Activated CD8-positive, alpha-beta T cell treated with anti-CD3 and anti-CD28 coated beads for 36 hours (primary cell): Measurements from ENCODE around the gene IMPG2. TPM values are rescaled to one million over a fixed set of nuclear protein-coding genes. Genes with fewer than 3 reads are reported as not detected.

Experiments used
- ATAC-seq: fragments of 200-7000 bp; cut with Tn5 transposase; one replicate; pipeline ENCODE4 v1.10.0; 2021; ENCODE audit warnings: mild to moderate bottlenecking, moderate library complexity
- CTCF ChIA-PET: fragments of 350-600 bp; sonication (Branson Sonifier 250); formaldehyde crosslinking; loops from one replicate; lab custom pipeline; 2021; ENCODE audit warnings: antibody characterized with exemption; lab: Charles Lee
- POLR2A ChIA-PET: fragments of 350-600 bp; sonication (Branson Sonifier 250); formaldehyde crosslinking; loops from one replicate; lab custom pipeline; 2021; ENCODE audit warnings: antibody characterized with exemption; lab: Charles Lee
- DNase-seq: peaks from one replicate; pipeline ENCODE4 v3.0.0-alpha.2; 2020
- H3K27ac Mint-ChIP-seq: one replicate; pipeline ENCODE4 v1.8.0; 2021; ENCODE audit warnings: mild to moderate bottlenecking, mixed read lengths
- H3K27me3 Mint-ChIP-seq: one replicate; pipeline ENCODE4 v1.8.0; 2021; ENCODE audit warnings: mixed read lengths
- H3K36me3 Mint-ChIP-seq: one replicate; pipeline ENCODE4 v1.8.0; 2021; ENCODE audit warnings: low read depth, mixed read lengths
- H3K4me1 Mint-ChIP-seq: one replicate; pipeline ENCODE4 v1.8.0; 2021; ENCODE audit warnings: low read depth, mixed read lengths
- H3K4me3 Mint-ChIP-seq: one replicate; pipeline ENCODE4 v1.8.0; 2021; ENCODE audit warnings: mild to moderate bottlenecking, moderate library complexity, mixed read lengths
- H3K9me3 Mint-ChIP-seq: one replicate; pipeline ENCODE4 v1.8.0; 2021; ENCODE audit warnings: mixed read lengths
- CTCF ChIP-seq: fragments of 200-600 bp; IDR thresholded peaks from one replicate; pipeline ENCODE4 v1.8.0; 2022; ENCODE audit warnings: antibody characterized with exemption, mild to moderate bottlenecking
- intact Hi-C: fragments of 100-400 bp; cut with micrococcal nuclease; formaldehyde crosslinking; loops from one replicate; pipeline ENCODE4 v1.10.0; 2022
- total RNA-seq, 2 experiments: library from RNA; stranded (reverse); gene quantifications; one replicate each; pipeline ENCODE4 v1.2.3, GENCODE V29; 2021

The IMPG2 gene
- total RNA-seq, 2 experiments from 2014 or later, result 0.13 to 0.14 TPM

- ATAC-seq, result no peak
- peaks cover 16% of the 10 kb centered on the region for H3K9me3 Mint-ChIP-seq
- H3K4me3 Mint-ChIP-seq, result no peak overlapping the region
- H3K27me3 Mint-ChIP-seq, result no peaks in the 10 kb centered on the region
- H3K4me1 Mint-ChIP-seq, result no peaks in the 10 kb centered on the region
- no peak overlapping the region for H3K27ac Mint-ChIP-seq
- no peaks in the 10 kb centered on the region for H3K36me3 Mint-ChIP-seq
- POLR2A ChIA-PET, result no interaction called here
- no peak for DNase-seq
- no peak for TF ChIP-seq CTCF
- intact Hi-C loops, result no loop called here
- CTCF ChIA-PET, result no interaction called here
Observed at GRCh38 chr3:101292027-101292426, 28.3 kb downstream of the IMPG2 start.

- no peaks in the 10 kb centered on the region for H3K27me3 Mint-ChIP-seq
- H3K4me1 Mint-ChIP-seq, result no peaks in the 10 kb centered on the region
- no peak for DNase-seq
- intact Hi-C loops, result no loop called here
- no peak overlapping the region for H3K27ac Mint-ChIP-seq
- H3K4me3 Mint-ChIP-seq, result no peak overlapping the region
- TF ChIP-seq CTCF, result no peak
- no peaks in the 10 kb centered on the region for H3K36me3 Mint-ChIP-seq
- POLR2A ChIA-PET, result no interaction called here
- peaks cover 3% of the 10 kb centered on the region for H3K9me3 Mint-ChIP-seq
- CTCF ChIA-PET, result no interaction called here
- ATAC-seq, result no peak
Observed at GRCh38 chr3:101288294-101288693, 32.1 kb downstream of the IMPG2 start.

GRCh38 chr3:101284757-101285156, 35.6 kb downstream of the IMPG2 start:
- no peak overlapping the region for H3K27ac Mint-ChIP-seq
- ATAC-seq, result no peak

GRCh38 chr3:101281521-101282030, 38.8 kb downstream of the IMPG2 start:
- ATAC-seq (no peak), DNase-seq (no peak)
- POLR2A ChIA-PET, result no interaction called here
- H3K36me3 Mint-ChIP-seq, result no peaks in the 10 kb centered on the region
- H3K4me3 Mint-ChIP-seq, result no peak overlapping the region
- no peak for TF ChIP-seq CTCF
- H3K27ac Mint-ChIP-seq, result no peak overlapping the region
- H3K9me3 Mint-ChIP-seq, result no peaks in the 10 kb centered on the region
- H3K27me3 Mint-ChIP-seq, result no peaks in the 10 kb centered on the region
- CTCF ChIA-PET, result no interaction called here
- H3K4me1 Mint-ChIP-seq, result no peaks in the 10 kb centered on the region
- intact Hi-C loops, result no loop called here

More at GRCh38 chr3:101284757-101285156, 35.6 kb downstream of the IMPG2 start:
- no peak for DNase-seq
- CTCF ChIA-PET, result no interaction called here
- H3K9me3 Mint-ChIP-seq, result peaks cover 3% of the 10 kb centered on the region
- intact Hi-C loops, result no loop called here
- H3K36me3 Mint-ChIP-seq, result no peaks in the 10 kb centered on the region
- TF ChIP-seq CTCF, result no peak
- POLR2A ChIA-PET, result no interaction called here
- no peaks in the 10 kb centered on the region for H3K27me3 Mint-ChIP-seq
- H3K4me1 Mint-ChIP-seq, result no peaks in the 10 kb centered on the region
- no peak overlapping the region for H3K4me3 Mint-ChIP-seq

- H3K27ac Mint-ChIP-seq, result no peak overlapping the region
- TF ChIP-seq CTCF, result no peak
- CTCF ChIA-PET, result no interaction called here
- DNase-seq, result no peak
- no peaks in the 10 kb centered on the region for H3K4me1 Mint-ChIP-seq
- no peaks in the 10 kb centered on the region for H3K36me3 Mint-ChIP-seq
- intact Hi-C loops, result no loop called here
- H3K4me3 Mint-ChIP-seq, result no peak overlapping the region
- H3K27me3 Mint-ChIP-seq, result no peaks in the 10 kb centered on the region
- POLR2A ChIA-PET, result no interaction called here
- ATAC-seq, result no peak
- H3K9me3 Mint-ChIP-seq, result no peaks in the 10 kb centered on the region
Observed at GRCh38 chr3:101279765-101280385, 40.5 kb downstream of the IMPG2 start.
